Measurements from ENCODE around the gene RNF157. TPM values are rescaled to one million over a fixed set of nuclear protein-coding genes. Genes with fewer than 3 reads are reported as not detected.
"Not testable (repeated sequence)": the region's sequence is repeated elsewhere in the genome, so short reads cannot be mapped to it uniquely, and the experiment has no call there.

Gene RNF157
- total RNA-seq, 1 donor from 2014 or later: 43.5 TPM

DNA sequence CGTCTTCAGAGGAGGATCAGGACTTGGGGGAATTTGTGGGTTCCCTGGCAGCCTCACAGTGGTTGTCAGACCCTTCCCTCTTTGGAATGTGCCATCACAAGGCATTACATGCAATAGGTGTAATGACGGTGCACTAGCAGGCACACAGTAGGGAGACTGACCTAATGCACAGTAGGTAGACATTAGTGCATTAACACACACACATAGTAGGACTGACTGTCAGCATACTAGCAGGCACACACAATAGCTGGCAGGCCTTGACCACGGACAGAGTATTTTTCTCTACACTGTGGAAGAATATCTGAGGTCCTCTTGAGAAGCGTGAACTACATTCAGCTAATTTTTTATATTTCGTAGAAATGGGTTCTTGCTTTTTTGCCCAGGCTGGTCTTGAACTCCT lies 14.0 kb upstream of the RNF157 start:
- Mint-ChIP-seq H3K36me3 (ENCODE audit: insufficient read depth) (peaks cover 2% of the 10 kb centered on the region), H3K4me1 (ENCODE audit: low read depth) (peaks cover 25% of the 10 kb centered on the region), H3K27ac (no peak overlapping the region), H3K4me3 (ENCODE audit: low read depth) (no peak overlapping the region), H3K27me3 (no peaks in the 10 kb centered on the region), H3K9me3 (ENCODE audit: low read depth) (peaks cover 3% of the 10 kb centered on the region)
- DNase-seq (ENCODE audit: low spot score, unreplicated experiment): no peak
- TF ChIP-seq, protein P1, sequence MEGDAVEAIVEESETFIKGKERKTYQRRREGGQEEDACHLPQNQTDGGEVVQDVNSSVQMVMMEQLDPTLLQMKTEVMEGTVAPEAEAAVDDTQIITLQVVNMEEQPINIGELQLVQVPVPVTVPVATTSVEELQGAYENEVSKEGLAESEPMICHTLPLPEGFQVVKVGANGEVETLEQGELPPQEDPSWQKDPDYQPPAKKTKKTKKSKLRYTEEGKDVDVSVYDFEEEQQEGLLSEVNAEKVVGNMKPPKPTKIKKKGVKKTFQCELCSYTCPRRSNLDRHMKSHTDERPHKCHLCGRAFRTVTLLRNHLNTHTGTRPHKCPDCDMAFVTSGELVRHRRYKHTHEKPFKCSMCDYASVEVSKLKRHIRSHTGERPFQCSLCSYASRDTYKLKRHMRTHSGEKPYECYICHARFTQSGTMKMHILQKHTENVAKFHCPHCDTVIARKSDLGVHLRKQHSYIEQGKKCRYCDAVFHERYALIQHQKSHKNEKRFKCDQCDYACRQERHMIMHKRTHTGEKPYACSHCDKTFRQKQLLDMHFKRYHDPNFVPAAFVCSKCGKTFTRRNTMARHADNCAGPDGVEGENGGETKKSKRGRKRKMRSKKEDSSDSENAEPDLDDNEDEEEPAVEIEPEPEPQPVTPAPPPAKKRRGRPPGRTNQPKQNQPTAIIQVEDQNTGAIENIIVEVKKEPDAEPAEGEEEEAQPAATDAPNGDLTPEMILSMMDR (IDR thresholded peaks at IDR 0.05; ENCODE audit: unreplicated experiment): no peak

DNA sequence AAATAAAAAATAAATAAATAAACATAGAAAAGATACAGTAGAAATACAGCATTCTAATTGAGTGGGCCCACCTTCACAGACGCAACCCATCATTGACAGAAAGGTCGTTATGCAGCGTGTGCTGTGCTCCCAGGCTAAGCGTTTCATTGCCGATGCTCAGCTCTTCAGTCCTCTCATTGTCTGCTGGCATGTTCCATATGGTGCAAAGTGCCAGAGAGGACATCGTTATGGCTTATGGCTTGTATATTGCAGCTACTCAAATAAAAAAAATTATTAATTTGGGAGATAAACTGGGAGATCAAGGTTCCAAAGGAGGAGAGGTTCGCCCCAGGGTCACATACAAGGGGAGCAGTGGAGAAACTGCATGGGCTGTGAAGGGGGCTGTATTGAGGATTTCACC lies 13.5 kb upstream of the RNF157 start:
- H3K9me3 Mint-ChIP-seq (ENCODE audit: low read depth): peaks cover 3% of the 10 kb centered on the region
- TF ChIP-seq, protein P1 (IDR thresholded peaks at IDR 0.05; ENCODE audit: unreplicated experiment): no peak
- no peak overlapping the region for H3K27ac Mint-ChIP-seq
- no peaks in the 10 kb centered on the region for H3K27me3 Mint-ChIP-seq
- peaks cover 2% of the 10 kb centered on the region for H3K36me3 Mint-ChIP-seq (ENCODE audit: insufficient read depth)
- DNase-seq (ENCODE audit: low spot score, unreplicated experiment): no peak
- H3K4me1 Mint-ChIP-seq (ENCODE audit: low read depth): peaks cover 20% of the 10 kb centered on the region
- H3K4me3 Mint-ChIP-seq (ENCODE audit: low read depth): no peak overlapping the region

DNA sequence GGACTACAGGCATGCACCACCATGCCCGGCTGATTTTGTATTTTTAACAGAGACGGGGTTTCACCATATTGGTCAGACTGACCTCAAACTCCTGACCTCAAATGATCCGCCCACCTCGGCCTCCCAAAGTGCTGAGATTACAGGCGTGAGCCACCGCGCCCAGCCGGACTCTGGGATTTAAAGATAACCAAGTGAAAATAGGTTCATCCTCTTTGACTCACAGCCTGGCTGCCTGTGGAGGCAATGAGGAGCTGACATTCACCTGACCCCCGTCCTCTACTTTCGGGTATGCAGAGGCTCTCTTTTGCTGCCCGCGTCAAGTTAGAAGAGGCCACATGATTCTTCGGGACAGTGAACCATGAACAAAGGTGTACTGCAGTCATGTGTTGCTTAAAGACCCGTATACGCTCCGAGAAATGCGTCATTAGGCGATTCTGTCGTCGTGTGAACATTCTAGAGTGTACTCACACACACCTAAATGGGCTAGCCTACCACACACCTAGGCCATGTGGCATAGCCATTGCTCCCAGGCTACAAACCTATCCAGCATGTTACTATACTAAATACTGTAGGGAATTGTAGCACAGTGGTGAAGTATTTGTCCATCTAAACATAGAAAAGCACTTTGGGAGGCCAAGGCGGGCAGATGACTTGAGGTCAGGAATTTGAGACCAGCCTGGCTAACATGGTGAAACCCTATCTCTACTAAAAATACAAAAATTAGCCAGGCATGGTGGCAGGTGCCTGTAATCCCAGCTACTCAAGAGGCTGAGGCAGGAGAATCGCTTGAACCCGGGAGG lies 12.9 kb upstream of the RNF157 start:
- peak overlapping the region; percentile 62 for H3K27ac Mint-ChIP-seq
- H3K4me1 Mint-ChIP-seq (ENCODE audit: low read depth): peaks cover 15% of the 10 kb centered on the region
- H3K27me3 Mint-ChIP-seq; H3K9me3 Mint-ChIP-seq (ENCODE audit: low read depth); H3K36me3 Mint-ChIP-seq (ENCODE audit: insufficient read depth); DNase-seq (ENCODE audit: low spot score, unreplicated experiment); H3K4me3 Mint-ChIP-seq (ENCODE audit: low read depth): not testable (repeated sequence)

DNA sequence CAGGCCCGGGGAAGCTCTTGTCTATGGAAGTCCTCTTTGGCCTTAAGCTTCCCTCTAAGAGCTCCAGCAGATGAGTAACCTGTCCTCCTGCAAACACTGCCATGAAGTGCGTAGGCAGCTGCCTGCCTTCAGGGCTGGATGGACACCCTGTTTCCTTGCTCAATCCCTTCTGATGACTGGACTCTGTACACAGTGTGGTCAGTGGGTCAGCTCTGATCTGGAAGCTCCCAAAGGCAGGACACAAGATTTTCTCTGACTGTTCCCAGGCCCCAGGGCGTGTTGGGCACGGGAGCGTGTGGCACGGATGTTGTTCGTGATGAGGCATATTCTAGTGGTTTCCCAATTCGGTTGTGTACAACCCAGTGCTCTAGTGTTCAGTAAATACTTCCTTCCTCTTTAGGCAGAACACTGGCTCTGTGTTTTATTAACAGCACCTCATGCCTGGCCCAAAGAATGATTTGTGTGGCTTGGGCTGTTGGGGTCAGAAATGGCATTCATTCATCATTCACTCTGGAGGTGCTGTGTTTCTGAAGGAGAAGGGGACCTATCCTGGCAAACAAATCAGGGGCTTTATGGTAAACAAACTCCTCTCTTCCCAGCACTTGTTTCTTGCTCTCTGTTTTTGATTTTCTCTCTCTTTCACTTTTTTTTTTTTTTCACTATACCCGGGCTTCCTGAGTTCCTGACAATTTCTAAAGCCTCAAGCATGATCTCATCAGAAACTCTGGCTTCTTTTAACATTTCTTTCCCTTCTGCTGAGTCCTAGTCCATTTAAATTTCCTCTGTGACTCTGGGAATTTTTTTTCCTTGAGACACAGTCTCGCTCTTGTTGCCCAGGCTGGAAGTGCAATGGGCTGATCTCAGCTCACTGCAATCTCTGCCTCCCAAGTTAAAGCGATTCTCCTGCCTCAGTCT lies 12.0 kb upstream of the RNF157 start:
- Mint-ChIP-seq H3K4me1 (ENCODE audit: low read depth) (peaks cover 15% of the 10 kb centered on the region), H3K27ac (peak overlapping the region; percentile 88), H3K4me3 (ENCODE audit: low read depth) (no peak overlapping the region), H3K27me3 (no peaks in the 10 kb centered on the region), H3K36me3 (ENCODE audit: insufficient read depth) (peaks cover 2% of the 10 kb centered on the region), H3K9me3 (ENCODE audit: low read depth) (peaks cover 3% of the 10 kb centered on the region)
- TF ChIP-seq, protein P1 (IDR thresholded peaks at IDR 0.05; ENCODE audit: unreplicated experiment): no peak
- no peak for DNase-seq (ENCODE audit: low spot score, unreplicated experiment)

DNA sequence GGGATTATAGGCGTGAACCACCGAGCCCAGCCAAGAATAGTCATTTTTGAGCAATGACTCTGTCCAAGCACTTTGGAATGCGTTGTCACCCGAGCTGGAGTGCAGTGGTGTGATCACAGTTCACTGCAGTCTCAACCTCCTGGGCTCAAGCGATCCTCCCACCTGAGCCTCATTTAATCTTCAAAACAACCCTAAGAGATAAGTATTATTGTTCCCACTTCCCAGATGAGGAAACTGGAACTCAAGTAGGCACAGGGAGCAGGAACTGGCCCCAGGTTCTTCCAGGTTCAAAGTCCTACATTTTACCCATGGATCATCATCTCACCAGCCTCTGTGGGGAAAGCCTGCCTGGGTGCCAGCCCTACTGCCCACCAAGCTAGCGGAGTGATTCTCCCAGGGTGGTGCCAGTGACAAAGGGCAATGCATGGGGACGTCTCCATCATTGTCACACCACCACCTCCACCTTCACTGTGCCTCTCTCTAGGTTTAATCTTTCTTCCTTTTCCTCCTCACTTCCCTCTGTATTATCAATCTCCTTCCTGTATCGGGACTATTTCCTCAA lies 11.3 kb upstream of the RNF157 start:
- Mint-ChIP-seq H3K4me1 (ENCODE audit: low read depth) (peaks cover 14% of the 10 kb centered on the region), H3K36me3 (ENCODE audit: insufficient read depth) (no peaks in the 10 kb centered on the region), H3K27ac (peak overlapping the region; percentile 88), H3K4me3 (ENCODE audit: low read depth) (no peak overlapping the region), H3K9me3 (ENCODE audit: low read depth) (peaks cover under 1% of the 10 kb centered on the region), H3K27me3 (no peaks in the 10 kb centered on the region)
- DNase-seq (ENCODE audit: low spot score, unreplicated experiment): no peak
- TF ChIP-seq, protein P1 (IDR thresholded peaks at IDR 0.05; ENCODE audit: unreplicated experiment): no peak
